Vagina (tissue), 2 donors: ENCODE measurements around the gene TSSK6. TPM values are rescaled to one million over a fixed set of nuclear protein-coding genes. Genes with fewer than 3 reads are reported as not detected.

Experiments used
- DNase-seq, 2 donors: peaks; one replicate each; pipeline ENCODE4 v3.0.0-alpha.2; 2017; ENCODE audit errors: extremely low spot score in 2 of 2
- H3K27ac ChIP-seq: fragments of 200-600 bp; sonication (generic); one replicate; pipeline ENCODE4 v1.5.1; 2019
- H3K27me3 ChIP-seq: fragments of 200-600 bp; sonication (generic); one replicate; pipeline ENCODE4 v1.5.1; 2019
- H3K36me3 ChIP-seq, 2 donors: fragments of 200-600 bp; sonication (generic); one replicate each; pipeline ENCODE4 v1.5.1; 2017 to 2019
- H3K4me1 ChIP-seq: fragments of 200-600 bp; sonication (generic); one replicate; pipeline ENCODE4 v1.5.1; 2019
- H3K4me3 ChIP-seq, 2 donors: fragments of 200-600 bp; sonication (generic); 1 replicate in 1 of 2; 2 replicates in 1 of 2; pipeline ENCODE4 v1.5.1; 2016 to 2019
- H3K9me3 ChIP-seq: fragments of 200-600 bp; sonication (generic); one replicate; pipeline ENCODE4 v1.5.1; 2019
- POLR2A ChIP-seq, 2 donors: fragments of 450-650 bp; IDR thresholded peaks; one replicate each; pipeline ENCODE4 v1.6.1; 2017; ENCODE audit warnings: antibody characterized with exemption in 2 of 2, mild to moderate bottlenecking in 2 of 2, moderate library complexity in 2 of 2
- POLR2AphosphoS5 ChIP-seq, 2 donors: sonication (generic); formaldehyde crosslinking; IDR thresholded peaks; one replicate each; pipeline ENCODE4 v1.9.0; 2017; ENCODE audit warnings: antibody characterized with exemption in 2 of 2, mild to moderate bottlenecking in 2 of 2, low read depth in 1 of 2; ENCODE audit not compliant: insufficient read depth in 1 of 2
- intact Hi-C: fragments of 100-400 bp; cut with DNase I; formaldehyde crosslinking; loops from one replicate; pipeline ENCODE4 v1.15.1; 2023
- total RNA-seq: library from RNA; depleted of rRNA; stranded (reverse); fragments of >200 nt; gene quantifications from one replicate; pipeline ENCODE4 v1.2.3, GENCODE V29; 2016
- TF ChIP-seq, protein P1 (sequence below), 3 experiments: fragments of 450-650 bp in 2 of 3; fragments of 200-600 bp in 1 of 3; sonication (generic) in 1 of 3; IDR thresholded peaks; one replicate each; pipeline ENCODE4 v1.5.1; 2017 to 2019; ENCODE audit warnings: antibody characterized with exemption in 3 of 3, mild to moderate bottlenecking in 2 of 3, moderate library complexity in 2 of 3

The TSSK6 gene
- total RNA-seq, 1 donor from 2014 or later, result 0.98 TPM

DNA sequence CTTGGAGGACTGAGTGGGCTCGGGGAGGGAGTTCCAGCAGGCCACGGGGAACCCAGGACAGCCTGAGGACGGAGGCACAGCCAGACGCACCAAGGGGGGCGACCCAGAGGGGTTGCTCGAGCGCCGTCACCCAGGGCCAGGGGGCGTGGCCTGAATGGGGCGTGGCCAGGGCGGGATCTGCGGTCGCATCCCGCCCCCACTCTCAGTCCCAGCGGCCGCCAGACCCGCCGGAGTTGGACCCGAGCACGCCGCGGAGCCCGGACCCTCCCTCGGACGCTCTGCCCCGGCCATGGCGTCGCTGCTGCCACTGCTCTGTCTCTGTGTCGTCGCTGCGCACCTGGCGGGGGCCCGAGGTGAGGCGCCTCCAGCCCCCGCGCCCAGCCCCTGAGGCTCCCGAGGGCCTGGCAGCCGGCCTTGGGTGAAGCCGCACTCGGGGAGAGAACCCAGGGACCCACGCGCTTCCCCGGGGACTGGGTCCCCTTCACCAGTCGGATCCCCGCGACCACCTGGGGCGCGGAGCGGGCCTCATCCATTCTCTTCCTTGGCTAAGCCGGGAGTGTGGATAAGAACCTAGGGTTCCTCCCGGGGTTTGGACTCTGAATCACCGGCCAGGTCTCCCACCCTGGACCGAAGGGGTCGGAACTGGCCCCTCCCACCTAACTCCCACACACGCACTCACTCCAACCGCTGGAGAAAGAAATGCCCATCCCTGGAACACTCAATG is 22.9 kb upstream of the TSSK6 start, which contains the start of gene CILP2:
Gene CILP2 (plus strand): TSS at position 205 of the 724 bp plus-strand sequence. CDS start 85 bp downstream, at position 290.
- intact Hi-C loops, result loop anchor here (2.0 to 10.0 kb wide), 2 partner anchors 79 to 737 kb away; no protein-coding TSS in a partner anchor

GRCh38 chr19:19537075-19538048 is 22.0 kb upstream of the TSSK6 start:
- Histone ChIP-seq H3K27ac (no peak overlapping the region), H3K4me3 (peak overlapping the region; percentile 29 to 42), H3K27me3 (no peaks in the 10 kb centered on the region), H3K9me3 (no peaks in the 10 kb centered on the region), H3K36me3 (no peaks in the 10 kb centered on the region), H3K4me1 (peaks cover 41% of the 10 kb centered on the region)
- TF ChIP-seq POLR2A (IDR thresholded peaks at IDR 0.05), result no peak
- TF ChIP-seq, protein P1, sequence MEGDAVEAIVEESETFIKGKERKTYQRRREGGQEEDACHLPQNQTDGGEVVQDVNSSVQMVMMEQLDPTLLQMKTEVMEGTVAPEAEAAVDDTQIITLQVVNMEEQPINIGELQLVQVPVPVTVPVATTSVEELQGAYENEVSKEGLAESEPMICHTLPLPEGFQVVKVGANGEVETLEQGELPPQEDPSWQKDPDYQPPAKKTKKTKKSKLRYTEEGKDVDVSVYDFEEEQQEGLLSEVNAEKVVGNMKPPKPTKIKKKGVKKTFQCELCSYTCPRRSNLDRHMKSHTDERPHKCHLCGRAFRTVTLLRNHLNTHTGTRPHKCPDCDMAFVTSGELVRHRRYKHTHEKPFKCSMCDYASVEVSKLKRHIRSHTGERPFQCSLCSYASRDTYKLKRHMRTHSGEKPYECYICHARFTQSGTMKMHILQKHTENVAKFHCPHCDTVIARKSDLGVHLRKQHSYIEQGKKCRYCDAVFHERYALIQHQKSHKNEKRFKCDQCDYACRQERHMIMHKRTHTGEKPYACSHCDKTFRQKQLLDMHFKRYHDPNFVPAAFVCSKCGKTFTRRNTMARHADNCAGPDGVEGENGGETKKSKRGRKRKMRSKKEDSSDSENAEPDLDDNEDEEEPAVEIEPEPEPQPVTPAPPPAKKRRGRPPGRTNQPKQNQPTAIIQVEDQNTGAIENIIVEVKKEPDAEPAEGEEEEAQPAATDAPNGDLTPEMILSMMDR (IDR thresholded peaks at IDR 0.05), result no peak
- no peak for TF ChIP-seq POLR2AphosphoS5 (IDR thresholded peaks at IDR 0.05; ENCODE audit: insufficient read depth in 1 of 2, low read depth in 1 of 2)
- intact Hi-C loops, result loop anchor here (2.0 to 10.0 kb wide), 2 partner anchors 79 to 737 kb away; no protein-coding TSS in a partner anchor
- no peak for DNase-seq

More for the DNA sequence above, 22.9 kb upstream of the TSSK6 start, which contains the start of gene CILP2:
- peaks cover 37% of the 10 kb centered on the region for H3K4me1 ChIP-seq
- H3K27me3 ChIP-seq, result no peaks in the 10 kb centered on the region
- DNase-seq, result no peak
- no peak within 1 kb of the TSS for H3K27ac ChIP-seq
- no peaks in the 10 kb centered on the region for H3K9me3 ChIP-seq
- H3K4me3 ChIP-seq, result peak within 1 kb of the TSS; percentile 29 to 42
- H3K36me3 ChIP-seq, result no peaks in the 10 kb centered on the region
- TF ChIP-seq POLR2A (IDR thresholded peaks at IDR 0.05) (no peak), POLR2AphosphoS5 (IDR thresholded peaks at IDR 0.05; ENCODE audit: insufficient read depth in 1 of 2, low read depth in 1 of 2) (no peak)
- TF ChIP-seq, protein P1 (IDR thresholded peaks at IDR 0.05), result no peak

GRCh38 chr19:19535311-19536191 is 20.2 kb upstream of the TSSK6 start:
- Histone ChIP-seq H3K4me1 (peaks cover 29% of the 10 kb centered on the region), H3K27ac (no peak overlapping the region), H3K27me3 (no peaks in the 10 kb centered on the region), H3K9me3 (no peaks in the 10 kb centered on the region), H3K36me3 (no peaks in the 10 kb centered on the region), H3K4me3 (no peak overlapping the region)
- TF ChIP-seq POLR2AphosphoS5 (IDR thresholded peaks at IDR 0.05; ENCODE audit: insufficient read depth in 1 of 2, low read depth in 1 of 2) (no peak), POLR2A (IDR thresholded peaks at IDR 0.05) (no peak)
- TF ChIP-seq, protein P1 (IDR thresholded peaks at IDR 0.05), result no peak
- intact Hi-C loops, result loop anchor here (10.0 kb wide), 1 partner anchor 739 kb away; no protein-coding TSS in a partner anchor
- no peak for DNase-seq

DNA sequence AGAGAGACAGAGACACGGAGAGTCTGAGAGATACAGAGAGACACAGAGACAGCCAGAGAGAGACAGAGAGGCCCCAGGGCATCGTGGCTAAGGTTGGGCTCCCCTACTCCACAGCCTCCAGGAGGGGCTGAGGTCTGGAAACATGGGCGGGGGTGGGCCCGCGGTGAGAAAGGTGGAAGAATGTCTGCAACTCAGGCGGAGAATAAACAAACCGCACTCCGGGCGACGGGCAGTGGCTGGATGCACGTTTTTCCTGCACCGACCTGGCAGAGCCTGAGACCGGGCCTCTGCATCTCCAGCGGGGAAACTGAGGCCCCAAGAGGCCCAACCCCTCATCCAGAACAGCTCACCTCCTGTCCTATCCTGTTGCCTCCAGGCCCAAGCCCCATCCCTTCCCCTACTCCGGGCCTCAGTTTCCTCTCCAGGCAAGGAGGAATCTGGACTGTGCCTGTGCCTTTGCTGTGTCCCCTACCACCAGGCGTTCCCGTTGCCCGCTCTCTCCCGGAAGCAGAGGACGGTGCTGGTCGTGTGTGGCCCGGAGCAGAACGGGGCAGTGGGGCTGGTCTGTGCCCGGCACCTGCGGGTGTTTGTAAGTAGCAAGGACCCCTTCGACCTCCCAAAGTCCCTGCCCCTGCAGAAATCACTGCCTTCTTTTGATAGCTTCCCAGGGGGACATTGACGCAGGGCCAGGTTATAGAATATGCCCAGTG is 19.4 kb upstream of the TSSK6 start:
- Histone ChIP-seq H3K27me3 (no peaks in the 10 kb centered on the region), H3K9me3 (no peaks in the 10 kb centered on the region), H3K27ac (no peak overlapping the region), H3K4me3 (no peak overlapping the region), H3K36me3 (no peaks in the 10 kb centered on the region), H3K4me1 (peaks cover 22% of the 10 kb centered on the region)
- no peak for DNase-seq
- intact Hi-C loops, result loop anchor here (5.0 to 10.0 kb wide), 2 partner anchors 108 to 740 kb away; partner anchors contain the start of gene GMIP
- TF ChIP-seq, protein P1 (IDR thresholded peaks at IDR 0.05), result no peak
- TF ChIP-seq POLR2A (IDR thresholded peaks at IDR 0.05) (no peak), POLR2AphosphoS5 (IDR thresholded peaks at IDR 0.05; ENCODE audit: insufficient read depth in 1 of 2, low read depth in 1 of 2) (no peak)
